ENCODE results near the gene UPK2.

DNA sequence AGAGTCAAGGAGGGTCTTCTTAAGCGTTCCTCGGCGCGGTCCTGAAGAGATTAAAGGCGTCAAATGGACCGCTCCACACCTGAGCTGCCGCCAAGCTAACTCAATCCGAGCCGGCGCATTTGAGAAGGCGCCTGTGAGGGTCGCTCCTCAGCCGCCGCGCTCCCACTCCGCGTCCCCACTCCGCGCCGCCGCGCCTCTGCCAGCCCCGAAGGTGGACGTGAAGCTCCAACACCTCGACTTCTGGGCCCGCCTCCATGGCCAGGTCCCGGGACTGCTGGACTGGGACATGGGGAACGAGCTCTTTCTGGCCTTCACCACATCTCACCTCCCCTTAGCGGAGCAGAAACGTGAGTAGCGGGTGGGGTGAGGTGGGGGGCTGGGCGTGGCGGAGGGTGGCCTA lies 15.5 kb downstream of the UPK2 start, which contains the start of gene FOXR1:
- TF ChIP-seq, protein P1, sequence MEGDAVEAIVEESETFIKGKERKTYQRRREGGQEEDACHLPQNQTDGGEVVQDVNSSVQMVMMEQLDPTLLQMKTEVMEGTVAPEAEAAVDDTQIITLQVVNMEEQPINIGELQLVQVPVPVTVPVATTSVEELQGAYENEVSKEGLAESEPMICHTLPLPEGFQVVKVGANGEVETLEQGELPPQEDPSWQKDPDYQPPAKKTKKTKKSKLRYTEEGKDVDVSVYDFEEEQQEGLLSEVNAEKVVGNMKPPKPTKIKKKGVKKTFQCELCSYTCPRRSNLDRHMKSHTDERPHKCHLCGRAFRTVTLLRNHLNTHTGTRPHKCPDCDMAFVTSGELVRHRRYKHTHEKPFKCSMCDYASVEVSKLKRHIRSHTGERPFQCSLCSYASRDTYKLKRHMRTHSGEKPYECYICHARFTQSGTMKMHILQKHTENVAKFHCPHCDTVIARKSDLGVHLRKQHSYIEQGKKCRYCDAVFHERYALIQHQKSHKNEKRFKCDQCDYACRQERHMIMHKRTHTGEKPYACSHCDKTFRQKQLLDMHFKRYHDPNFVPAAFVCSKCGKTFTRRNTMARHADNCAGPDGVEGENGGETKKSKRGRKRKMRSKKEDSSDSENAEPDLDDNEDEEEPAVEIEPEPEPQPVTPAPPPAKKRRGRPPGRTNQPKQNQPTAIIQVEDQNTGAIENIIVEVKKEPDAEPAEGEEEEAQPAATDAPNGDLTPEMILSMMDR (IDR thresholded peaks at IDR 0.05; ENCODE audit: low read depth, low read length, poor library complexity, severe bottlenecking): no peak
- no peak for TF ChIP-seq EZH2phosphoT487 (IDR thresholded peaks at IDR 0.05; ENCODE audit: borderline replicate concordance, low read length)

Data from DOHH2 (cell line).